ENCODE measurements around the gene ABCG2. TPM values are rescaled to one million over a fixed set of nuclear protein-coding genes. Genes with fewer than 3 reads are reported as not detected.

ABCG2 gene
- total RNA-seq (2012; rRNA removed) (1.1 and 1.4 TPM in 2 replicates), polyA plus RNA-seq (2012; rRNA removed) (0.27 and 0.50 TPM in 2 replicates), Bru-seq, nascent RNA (percentile 31 among the genes with signal in this experiment), BruChase-seq, experiment 1, labeled RNA remaining after a 6-hour chase (percentile 35 among the genes with signal in this experiment), BruChase-seq, experiment 2, labeled RNA remaining after a 2-hour chase (percentile 27 among the genes with signal in this experiment)
- polyA plus RNA-seq (2012; cell fraction: cytosol; rRNA removed) = 0.14 and 0.22 TPM in 2 replicates
- 0.15 and 0.34 TPM in 2 replicates for polyA plus RNA-seq (2012; cell fraction: nucleus; rRNA removed; ENCODE audit: low replicate concordance)
- long read RNA-seq, full-length matches to known transcripts = 2 of 6 reads
- long read RNA-seq, partial matches to known transcripts = 0 of 6 reads
- long read RNA-seq, other reads (novel, unspliced or antisense) = 4 of 6 reads

GRCh38 chr4:88158489-88159228 lies at the start of gene ABCG2:
TSS of gene ABCG2 (minus strand) at chr4:88158639. CDS start at chr4:88139995, 18,644 bp downstream.
- Histone ChIP-seq H3K27me3 (ENCODE audit: control insufficient read depth, insufficient read depth, low read length) (no peaks in the 10 kb centered on the region), H3K4me3 (ENCODE audit: insufficient read depth, low read depth, low read length) (peak within 1 kb of the TSS; percentile 88), H3K4me1 (ENCODE audit: control insufficient read depth, insufficient read depth, low read length) (no peaks in the 10 kb centered on the region), H3K36me3 (ENCODE audit: control insufficient read depth, insufficient read depth, low read length) (no peaks in the 10 kb centered on the region), H4K5ac (ENCODE audit: low read depth, low read length) (peak within 1 kb of the TSS; percentile 13; the same call in 1 of the 2 replicates), H3K14ac (replicated peaks; ENCODE audit: low read depth, low read length) (peak within 1 kb of the TSS; percentile 96), H3K4ac (ENCODE audit: low read depth, low read length) (peak within 1 kb of the TSS; percentile 86), H2BK15ac (ENCODE audit: low read depth, low read length) (peak within 1 kb of the TSS; percentile 55; the same call in 1 of the 3 replicates), H4K20me1 (ENCODE audit: insufficient read depth, low read length) (no peaks in the 10 kb centered on the region), H3K9me1 (ENCODE audit: insufficient read depth, low read length) (no peaks in the 10 kb centered on the region), H4K91ac (ENCODE audit: insufficient read depth, low read depth, low read length) (peak within 1 kb of the TSS; percentile 73), H3K4me2 (ENCODE audit: low read depth, low read length) (peak within 1 kb of the TSS; percentile 94), H2BK120ac (ENCODE audit: low read depth, low read length) (peak within 1 kb of the TSS; percentile 89), H3K18ac (ENCODE audit: low read depth, low read length) (0 out of 2 replicates have a peak within 1 kb of the TSS, but pooled peaks have one; percentile 26), H2AFZ (replicated peaks; ENCODE audit: low read length, poor library complexity) (peak within 1 kb of the TSS; percentile 94), H3K27ac (ENCODE audit: insufficient read depth, low read length) (peak within 1 kb of the TSS; percentile 35; the same call in 1 of the 2 replicates), H2BK20ac (ENCODE audit: low read depth, low read length) (peak within 1 kb of the TSS; percentile 84), H4K8ac (ENCODE audit: low read depth in 2 of 2, low read length in 2 of 2) (peak within 1 kb of the TSS; percentile 28 to 72; a peak in 2 of 4 replicates), H2AK5ac (ENCODE audit: low read depth, low read length) (no peak within 1 kb of the TSS; the same call in 1 of the 2 replicates), H2BK5ac (ENCODE audit: low read depth, low read length, poor library complexity, severe bottlenecking) (peak within 1 kb of the TSS; percentile 33), H3K9me3 (ENCODE audit: control insufficient read depth, insufficient read depth, low read length) (no peaks in the 10 kb centered on the region), H3K79me1 (ENCODE audit: low read depth in 1 of 2, low read length in 2 of 2) (no peaks in the 10 kb centered on the region), H3K56ac (ENCODE audit: extremely low read depth, insufficient read depth, low read length) (peak within 1 kb of the TSS; percentile 41; the same call in 1 of the 2 replicates), H2AK9ac (replicated peaks; ENCODE audit: low read depth, low read length, poor library complexity) (peak within 1 kb of the TSS; percentile 93), H3K9ac (ENCODE audit: low read depth, low read length) (peak within 1 kb of the TSS; percentile 55), H3K23ac (ENCODE audit: low read depth, low read length) (peak within 1 kb of the TSS; percentile 96)
- TF ChIP-seq ELK1 (IDR thresholded peaks at IDR 0.05; ENCODE audit: borderline replicate concordance, low read depth, low read length) (no peak), MXI1 (IDR thresholded peaks at IDR 0.05; ENCODE audit: borderline replicate concordance, low read depth, low read length) (peak; percentile 25; the same call in 1 of the 2 replicates), RFX5 (IDR thresholded peaks at IDR 0.05; ENCODE audit: low read depth, low read length) (no peak), POLR2A (IDR thresholded peaks at IDR 0.05; ENCODE audit: low read depth, low read length) (no peak), USF2 (IDR thresholded peaks at IDR 0.05; ENCODE audit: low read depth, low read length) (no peak), FOS (IDR thresholded peaks at IDR 0.05; ENCODE audit: low read depth, low read length) (no peak), NFE2L2 (IDR thresholded peaks at IDR 0.05; ENCODE audit: low read depth, low read length) (no peak), BHLHE40 (IDR thresholded peaks at IDR 0.05; ENCODE audit: low read depth, low read length) (0 out of 2 replicates have a peak, but pooled peaks have one; percentile 29), SMC3 (IDR thresholded peaks at IDR 0.05; ENCODE audit: low read depth, low read length) (no peak), CTCF (conservative IDR thresholded peaks at IDR 0.05; ENCODE audit: low read depth, low read length) (no peak), RAD21 (IDR thresholded peaks at IDR 0.05; ENCODE audit: low read length) (no peak), CEBPB (IDR thresholded peaks at IDR 0.05; ENCODE audit: low read depth, low read length) (no peak)
- intact Hi-C loops (cut with micrococcal nuclease) (no loop called here), dilution Hi-C loops (cut with HindIII; ENCODE audit: low sequenced_read_pairs, unreplicated experiment) (no loop called here), in situ Hi-C loops (cut with MboI; ENCODE audit: low sequenced_read_pairs) (no loop called here)
- DNase-seq = peak; percentile 75
- POLR2A ChIA-PET (ENCODE audit: unreplicated experiment) = no interaction called here
- 0% methylated on average over 46 of the region's 70 CpGs; no CpG with 5 or more reads in 1 of the 2 experiments for WGBS, 2 experiments (ENCODE audit: extremely low coverage in 2 of 2, insufficient read length in 1 of 2)
- no TSS peak for BruUV-seq (replicated peaks)
- ATAC-seq (ENCODE audit: low read depth) = peak; percentile 86
- CTCF ChIA-PET = no interaction called here

Data from IMR-90 (cell line).